ENCODE data around the gene STAT3.

DNA sequence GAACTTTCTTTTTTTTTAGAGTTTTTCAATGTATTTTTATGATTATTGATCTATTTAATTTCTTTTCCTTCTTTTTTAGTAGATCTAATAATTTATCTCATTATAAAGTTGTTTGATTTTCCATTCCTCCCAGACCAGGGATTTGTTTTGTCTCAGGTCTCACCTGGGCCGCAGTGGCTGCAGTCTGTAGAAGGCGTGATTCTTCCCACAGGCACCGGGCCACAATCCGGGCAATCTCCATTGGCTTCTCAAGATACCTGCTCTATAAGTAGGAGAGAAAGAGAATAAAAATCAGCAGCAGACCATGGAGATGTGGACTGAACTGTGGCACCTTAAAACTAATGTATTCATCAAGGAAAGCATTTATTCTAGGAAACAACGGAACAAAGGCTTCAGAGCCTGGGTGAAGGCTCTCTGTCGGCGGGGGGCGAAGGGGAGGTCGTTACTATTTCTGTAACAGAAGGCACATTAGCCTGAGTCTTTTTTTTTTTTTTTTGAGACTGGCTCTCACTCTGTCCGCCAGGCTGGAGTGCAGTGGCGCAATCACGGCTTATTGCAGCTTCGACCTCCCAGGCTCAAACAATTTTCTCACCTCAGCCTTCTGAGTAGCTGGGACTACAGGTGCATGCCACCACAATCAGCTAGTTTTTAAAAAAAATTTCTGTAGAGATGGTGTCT, 42.7 kb downstream of the STAT3 start:
- TF ChIP-seq SUZ12 (IDR thresholded peaks at IDR 0.05) (no peak), ZNF384 (IDR thresholded peaks at IDR 0.05) (no peak)

Data from HEK293T (cell line).